Right atrium auricular region (tissue), 2 donors: ENCODE results near the gene APCDD1L. TPM values are rescaled to one million over a fixed set of nuclear protein-coding genes. Genes with fewer than 3 reads are reported as not detected.
"Not testable (repeated sequence)": the region's sequence is repeated elsewhere in the genome, so short reads cannot be mapped to it uniquely, and the experiment has no call there.

Source experiments
- DNase-seq: peaks from one replicate; pipeline ENCODE4 v3.0.0-alpha.2; 2019; ENCODE audit warnings: low spot score
- H3K27ac ChIP-seq, 2 donors: fragments of 200-600 bp; sonication (generic); 1 replicate in 1 of 2; 2 replicates in 1 of 2; pipeline ENCODE4 v1.5.1; 2016 to 2019
- H3K27me3 ChIP-seq, 2 donors: fragments of 200-600 bp; sonication (generic); one replicate each; pipeline versions ENCODE4 v1.5.1 to v1.6.0; 2017 to 2019
- H3K36me3 ChIP-seq: fragments of 200-600 bp; sonication (generic); one replicate; pipeline ENCODE4 v1.5.1; 2016
- H3K4me1 ChIP-seq, 2 donors: fragments of 200-600 bp; sonication (generic); one replicate each; pipeline versions ENCODE4 v1.5.1 to v1.6.0; 2017 to 2019
- H3K4me3 ChIP-seq, 2 donors: fragments of 200-600 bp; sonication (generic); 1 replicate in 1 of 2; 2 replicates in 1 of 2; pipeline ENCODE4 v1.5.1; 2017 to 2019; ENCODE audit warnings: mild to moderate bottlenecking in 1 of 2, moderate library complexity in 1 of 2
- H3K9me3 ChIP-seq, 2 donors: fragments of 200-600 bp; sonication (generic); one replicate each; pipeline ENCODE4 v1.5.1; 2019
- total RNA-seq, 2 donors: library from RNA; depleted of rRNA; stranded (reverse); fragments of >200 nt; gene quantifications; one replicate each; pipeline ENCODE4 v1.1.0, GENCODE V29; 2016
- TF ChIP-seq, protein P1 (sequence below), 2 donors: fragments of 200-600 bp; sonication (generic); IDR thresholded peaks; one replicate each; pipeline ENCODE4 v1.5.1; 2019; ENCODE audit warnings: antibody characterized with exemption in 2 of 2

Gene APCDD1L
- total RNA-seq, 2 donors from 2014 or later: 0.89 to 1.5 TPM

DNA sequence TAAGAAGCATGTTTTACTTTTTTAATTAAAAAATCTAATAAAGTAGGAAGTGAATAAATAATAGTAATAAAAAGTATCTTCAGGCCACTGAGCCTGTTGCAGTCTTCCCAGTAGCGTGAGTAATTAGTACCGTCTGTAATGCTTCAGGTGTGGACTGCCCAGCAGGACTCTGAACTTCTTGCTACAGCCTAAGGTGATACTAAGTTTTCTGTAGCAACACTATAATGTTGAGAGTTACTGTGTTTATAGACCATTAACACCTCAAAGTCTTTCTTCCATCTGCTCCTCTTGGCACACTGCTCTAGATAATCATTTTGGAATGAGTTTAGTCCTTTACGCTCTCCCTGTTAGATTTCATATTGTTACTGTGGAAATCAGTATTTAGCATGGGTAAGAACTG lies 97.8 kb downstream of the APCDD1L start:
- Histone ChIP-seq H3K4me3 (no peak overlapping the region), H3K9me3 (no peaks in the 10 kb centered on the region), H3K27ac (no peak overlapping the region), H3K36me3 (peaks cover 20% of the 10 kb centered on the region), H3K4me1 (no peaks in the 10 kb centered on the region), H3K27me3 (no peaks in the 10 kb centered on the region)
- TF ChIP-seq, protein P1, sequence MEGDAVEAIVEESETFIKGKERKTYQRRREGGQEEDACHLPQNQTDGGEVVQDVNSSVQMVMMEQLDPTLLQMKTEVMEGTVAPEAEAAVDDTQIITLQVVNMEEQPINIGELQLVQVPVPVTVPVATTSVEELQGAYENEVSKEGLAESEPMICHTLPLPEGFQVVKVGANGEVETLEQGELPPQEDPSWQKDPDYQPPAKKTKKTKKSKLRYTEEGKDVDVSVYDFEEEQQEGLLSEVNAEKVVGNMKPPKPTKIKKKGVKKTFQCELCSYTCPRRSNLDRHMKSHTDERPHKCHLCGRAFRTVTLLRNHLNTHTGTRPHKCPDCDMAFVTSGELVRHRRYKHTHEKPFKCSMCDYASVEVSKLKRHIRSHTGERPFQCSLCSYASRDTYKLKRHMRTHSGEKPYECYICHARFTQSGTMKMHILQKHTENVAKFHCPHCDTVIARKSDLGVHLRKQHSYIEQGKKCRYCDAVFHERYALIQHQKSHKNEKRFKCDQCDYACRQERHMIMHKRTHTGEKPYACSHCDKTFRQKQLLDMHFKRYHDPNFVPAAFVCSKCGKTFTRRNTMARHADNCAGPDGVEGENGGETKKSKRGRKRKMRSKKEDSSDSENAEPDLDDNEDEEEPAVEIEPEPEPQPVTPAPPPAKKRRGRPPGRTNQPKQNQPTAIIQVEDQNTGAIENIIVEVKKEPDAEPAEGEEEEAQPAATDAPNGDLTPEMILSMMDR (IDR thresholded peaks at IDR 0.05): no peak
- DNase-seq: no peak

DNA sequence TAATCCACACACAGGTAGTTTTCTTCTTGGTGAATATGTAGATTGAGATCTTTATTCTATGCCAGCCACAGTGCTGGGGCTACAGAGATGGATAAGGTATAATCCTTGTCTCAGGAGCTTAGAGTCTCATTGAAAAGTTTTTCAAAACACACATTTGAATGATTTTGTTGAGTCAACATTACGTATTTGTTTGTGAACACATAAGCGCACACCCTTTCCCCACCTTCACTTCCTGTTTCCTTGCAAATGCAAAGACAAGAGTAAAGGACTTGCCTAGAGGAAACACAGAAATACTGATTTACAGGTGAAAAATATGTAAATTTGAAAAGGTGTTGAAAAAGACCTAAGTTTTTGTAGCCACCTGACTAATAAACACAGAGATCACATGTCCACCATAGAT lies 98.4 kb downstream of the APCDD1L start:
- no peak for DNase-seq
- H3K27me3 ChIP-seq: no peaks in the 10 kb centered on the region
- H3K4me3 ChIP-seq: no peak overlapping the region
- H3K27ac ChIP-seq: no peak overlapping the region
- no peaks in the 10 kb centered on the region for H3K9me3 ChIP-seq
- H3K4me1 ChIP-seq: no peaks in the 10 kb centered on the region
- H3K36me3 ChIP-seq: peaks cover 20% of the 10 kb centered on the region
- TF ChIP-seq, protein P1 (IDR thresholded peaks at IDR 0.05): no peak

DNA sequence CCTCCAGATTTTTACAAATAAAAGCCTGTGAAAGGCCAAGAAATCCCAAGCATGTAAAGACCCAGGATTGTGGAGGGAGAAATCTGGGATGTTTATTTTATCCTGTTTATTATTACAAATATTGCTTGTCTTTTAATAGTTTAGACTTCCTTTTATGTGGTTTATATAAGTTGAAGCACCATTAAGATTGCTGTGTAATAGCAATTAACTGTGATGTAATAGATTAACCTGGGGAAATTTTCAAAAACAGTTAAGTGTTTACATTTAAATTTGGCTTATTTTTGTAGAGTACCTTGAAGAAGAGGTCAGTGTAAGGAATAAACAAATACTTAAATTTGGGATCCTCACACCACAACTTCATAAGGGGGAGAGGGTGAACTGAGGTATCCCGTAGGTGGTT lies 99.1 kb downstream of the APCDD1L start:
- H3K9me3 ChIP-seq: no peaks in the 10 kb centered on the region
- DNase-seq: no peak
- TF ChIP-seq, protein P1 (IDR thresholded peaks at IDR 0.05): no peak

DNA sequence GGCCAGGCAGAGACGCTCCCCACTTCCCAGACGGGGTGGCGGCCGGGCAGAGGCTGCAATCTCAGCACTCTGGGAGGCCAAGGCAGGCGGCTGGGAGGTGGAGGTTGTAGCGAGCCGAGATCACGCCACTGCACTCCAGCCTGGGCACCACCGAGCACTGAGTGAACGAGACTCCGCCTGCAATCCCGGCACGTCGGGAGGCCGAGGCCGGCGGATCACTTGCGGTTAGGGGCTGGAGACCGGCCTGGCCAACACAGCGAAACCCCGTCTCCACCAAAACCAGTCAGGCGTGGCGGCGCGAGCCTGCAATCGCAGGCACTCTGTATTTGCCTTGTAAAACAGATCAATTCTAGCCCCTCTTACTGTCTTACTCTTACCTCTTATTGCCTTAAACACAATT lies 100.4 kb downstream of the APCDD1L start:
- H3K9me3 ChIP-seq, DNase-seq, H3K27ac ChIP-seq, H3K4me3 ChIP-seq, H3K27me3 ChIP-seq, H3K4me1 ChIP-seq: not testable (repeated sequence)
- H3K36me3 ChIP-seq: peaks cover 13% of the 10 kb centered on the region

More for the DNA sequence above, 99.1 kb downstream of the APCDD1L start:
- Histone ChIP-seq H3K4me3 (no peak overlapping the region), H3K27me3 (no peaks in the 10 kb centered on the region), H3K27ac (no peak overlapping the region), H3K4me1 (no peaks in the 10 kb centered on the region), H3K36me3 (peaks cover 19% of the 10 kb centered on the region)

DNA sequence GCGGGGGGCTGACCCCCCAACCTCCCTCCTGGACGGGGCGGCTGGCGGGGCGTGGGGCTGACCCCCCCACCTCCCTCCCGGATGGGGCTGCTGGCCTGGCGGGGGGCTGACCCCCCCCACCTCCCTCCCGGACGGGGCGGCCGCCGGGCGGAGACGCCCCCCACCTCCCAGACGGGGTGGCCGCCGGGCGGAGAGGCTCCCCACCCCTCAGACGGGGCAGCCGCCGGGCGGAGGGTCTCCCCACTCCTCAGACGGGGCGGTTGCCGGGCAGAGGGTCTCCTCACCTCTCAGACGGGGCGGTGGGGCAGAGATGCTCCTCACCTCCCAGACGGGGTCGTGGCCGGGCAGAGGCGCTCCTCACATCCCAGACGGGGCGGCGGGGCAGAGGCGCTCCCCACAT lies 101.0 kb downstream of the APCDD1L start:
- not testable (repeated sequence) for H3K36me3 ChIP-seq, H3K9me3 ChIP-seq, H3K4me1 ChIP-seq, H3K27me3 ChIP-seq, H3K27ac ChIP-seq, DNase-seq, H3K4me3 ChIP-seq

Other genes starting within 250 kb of the APCDD1L start
- 1 to 10 TPM; 7.5 to 9.3 TPM for gene RAB22A, start 205.7 kb downstream of the APCDD1L start, total RNA-seq
- gene VAPB, start 126.2 kb downstream of the APCDD1L start, total RNA-seq: 10 to 100 TPM; 20.2 to 21.8 TPM
- 10 to 100 TPM; 20.9 to 26.1 TPM for gene STX16, start 135.9 kb upstream of the APCDD1L start, total RNA-seq
- 10 to 100 TPM; 12.2 to 14.1 TPM for gene NPEPL1, start 177.4 kb upstream of the APCDD1L start, total RNA-seq